Ascending aorta (tissue), 2 donors: ENCODE measurements around the gene IGSF3. TPM values are rescaled to one million over a fixed set of nuclear protein-coding genes. Genes with fewer than 3 reads are reported as not detected.

ENCODE experiments used
- DNase-seq, 2 donors: peaks; one replicate each; pipeline ENCODE4 v3.0.0-alpha.2; 2019; ENCODE audit warnings: low spot score in 2 of 2
- H3K27ac ChIP-seq, 2 donors: fragments of 200-600 bp; sonication (generic); one replicate each; pipeline ENCODE4 v1.5.1; 2016 to 2017; ENCODE audit warnings: mild to moderate bottlenecking in 1 of 2
- H3K27me3 ChIP-seq: fragments of 200-600 bp; sonication (generic); one replicate; pipeline ENCODE4 v1.5.1; 2017
- H3K36me3 ChIP-seq, 2 donors: fragments of 200-600 bp; sonication (generic); one replicate each; pipeline ENCODE4 v1.5.1; 2016
- H3K4me1 ChIP-seq, 2 donors: fragments of 200-600 bp; sonication (generic); one replicate each; pipeline ENCODE4 v1.5.1; 2016 to 2017; ENCODE audit warnings: mild to moderate bottlenecking in 1 of 2
- H3K4me3 ChIP-seq, 2 donors: fragments of 200-600 bp; sonication (generic); one replicate each; pipeline ENCODE4 v1.5.1; 2016 to 2017; ENCODE audit warnings: mild to moderate bottlenecking in 1 of 2
- H3K9me3 ChIP-seq, 2 donors: fragments of 200-600 bp; sonication (generic); one replicate each; pipeline ENCODE4 v1.5.1; 2016
- CTCF ChIP-seq, 3 experiments: fragments of 200-600 bp in 2 of 3; fragments of 450-650 bp in 1 of 3; sonication (generic) in 2 of 3; IDR thresholded peaks; one replicate each; pipeline ENCODE4 v1.5.1; 2016 to 2019; ENCODE audit warnings: antibody characterized with exemption in 3 of 3, mild to moderate bottlenecking in 1 of 3, moderate library complexity in 1 of 3
- intact Hi-C: fragments of 100-400 bp; cut with DNase I; formaldehyde crosslinking; loops from one replicate; pipeline ENCODE4 v1.15.1; 2023
- total RNA-seq: library from RNA; depleted of rRNA; stranded (reverse); fragments of >200 nt; gene quantifications from one replicate; pipeline ENCODE4 v1.1.0, GENCODE V29; 2016

Gene IGSF3
- total RNA-seq, 1 donor from 2014 or later = 0.64 TPM

GRCh38 chr1:116587501-116588227 lies 79.9 kb downstream of the IGSF3 start:
- Histone ChIP-seq H3K4me3 (no peak overlapping the region), H3K4me1 (no peaks in the 10 kb centered on the region), H3K27ac (no peak overlapping the region), H3K9me3 (no peaks in the 10 kb centered on the region), H3K27me3 (no peaks in the 10 kb centered on the region), H3K36me3 (no peaks in the 10 kb centered on the region)
- TF ChIP-seq CTCF (IDR thresholded peaks at IDR 0.05) = no peak
- intact Hi-C loops = no loop called here
- DNase-seq = no peak

- Histone ChIP-seq H3K36me3 (no peaks in the 10 kb centered on the region), H3K27me3 (no peaks in the 10 kb centered on the region), H3K4me3 (no peak overlapping the region), H3K4me1 (no peaks in the 10 kb centered on the region), H3K9me3 (no peaks in the 10 kb centered on the region), H3K27ac (no peak overlapping the region)
- intact Hi-C loops = no loop called here
- TF ChIP-seq CTCF (IDR thresholded peaks at IDR 0.05) = no peak
- no peak for DNase-seq
Observed at GRCh38 chr1:116586741-116587143, 80.8 kb downstream of the IGSF3 start.

- no peak overlapping the region for H3K4me3 ChIP-seq
- no peak overlapping the region for H3K27ac ChIP-seq
- TF ChIP-seq CTCF (IDR thresholded peaks at IDR 0.05) = no peak
- intact Hi-C loops = no loop called here
- H3K9me3 ChIP-seq = no peaks in the 10 kb centered on the region
- DNase-seq = no peak
- no peaks in the 10 kb centered on the region for H3K27me3 ChIP-seq
- no peaks in the 10 kb centered on the region for H3K4me1 ChIP-seq
- no peaks in the 10 kb centered on the region for H3K36me3 ChIP-seq
Observed at GRCh38 chr1:116585886-116586285, 81.6 kb downstream of the IGSF3 start.

- Histone ChIP-seq H3K9me3 (no peaks in the 10 kb centered on the region), H3K36me3 (no peaks in the 10 kb centered on the region), H3K27ac (no peak overlapping the region), H3K4me1 (no peaks in the 10 kb centered on the region), H3K4me3 (no peak overlapping the region), H3K27me3 (no peaks in the 10 kb centered on the region)
- intact Hi-C loops = no loop called here
- TF ChIP-seq CTCF (IDR thresholded peaks at IDR 0.05) = no peak
- no peak for DNase-seq
Observed at GRCh38 chr1:116581323-116581885, 86.1 kb downstream of the IGSF3 start.

GRCh38 chr1:116580446-116581322 lies 86.8 kb downstream of the IGSF3 start:
- intact Hi-C loops = no loop called here
- TF ChIP-seq CTCF (IDR thresholded peaks at IDR 0.05) = no peak
- DNase-seq = no peak
- no peaks in the 10 kb centered on the region for H3K4me1 ChIP-seq
- no peaks in the 10 kb centered on the region for H3K36me3 ChIP-seq
- H3K27ac ChIP-seq = no peak overlapping the region
- no peaks in the 10 kb centered on the region for H3K27me3 ChIP-seq
- no peaks in the 10 kb centered on the region for H3K9me3 ChIP-seq
- H3K4me3 ChIP-seq = no peak overlapping the region
